ENCODE results near the gene ALG12. TPM values are rescaled to one million over a fixed set of nuclear protein-coding genes. Genes with fewer than 3 reads are reported as not detected.

The ALG12 gene
- total and polyA plus RNA-seq, 2 of the 13 experiments (the other 11 are each of a cell fraction or from before 2014, with no cell fraction given): 7.8 to 15.8 TPM

GRCh38 chr22:49936018-49936972, 18.1 kb upstream of the ALG12 start (continued):
- peak; percentile 57 for TF ChIP-seq ZNF362 (CRISPR knock-in tag; IDR thresholded peaks at IDR 0.05; ENCODE audit: borderline replicate concordance)
- TF ChIP-seq ZNF501 (CRISPR knock-in tag; IDR thresholded peaks at IDR 0.05): 0 out of 2 replicates have a peak, but pooled peaks have one; percentile 31
- no peak for TF ChIP-seq THAP9 (CRISPR knock-in tag; IDR thresholded peaks at IDR 0.05; ENCODE audit: borderline replicate concordance)
- no peak for TF ChIP-seq SOX6 (IDR thresholded peaks at IDR 0.05)
- TF ChIP-seq SOX6 (CRISPR knock-in tag; IDR thresholded peaks at IDR 0.05): peak; percentile 81
- TF ChIP-seq MED8 (CRISPR knock-in tag; IDR thresholded peaks at IDR 0.05; ENCODE audit: insufficient replicate concordance): peak; percentile 39
- peak; percentile 42; the same call in 1 of the 2 replicates for TF ChIP-seq RAD21 (CRISPR knock-in tag; IDR thresholded peaks at IDR 0.05)
- TF ChIP-seq KLF6 (CRISPR knock-in tag; IDR thresholded peaks at IDR 0.05): 0 out of 2 replicates have a peak, but pooled peaks have one; percentile 62
- no peak for TF ChIP-seq ZNF75D (CRISPR knock-in tag; IDR thresholded peaks at IDR 0.05; ENCODE audit: borderline replicate concordance)
- TF ChIP-seq ZNF430 (CRISPR knock-in tag; IDR thresholded peaks at IDR 0.05): peak; percentile 81
- peak; percentile 76; the same call in 1 of the 2 replicates for TF ChIP-seq IKZF5 (CRISPR knock-in tag; IDR thresholded peaks at IDR 0.05)
- TF ChIP-seq ZBTB7B (CRISPR knock-in tag; IDR thresholded peaks at IDR 0.05): peak; percentile 68
- TF ChIP-seq MEIS1 (CRISPR knock-in tag; IDR thresholded peaks at IDR 0.05; ENCODE audit: borderline replicate concordance): no peak
- no peak for TF ChIP-seq ZNF33A (CRISPR knock-in tag; IDR thresholded peaks at IDR 0.05; ENCODE audit: borderline replicate concordance)
- no peak for TF ChIP-seq ZFP36L2 (CRISPR knock-in tag; IDR thresholded peaks at IDR 0.05)
- no peak for TF ChIP-seq ZNF512B (CRISPR knock-in tag; IDR thresholded peaks at IDR 0.05; ENCODE audit: borderline replicate concordance)
- peak; percentile 52; the same call in 1 of the 2 replicates for TF ChIP-seq SP4 (CRISPR knock-in tag; IDR thresholded peaks at IDR 0.05)
